Tibial nerve (tissue), 3 donors: Measurements from ENCODE around the gene CA5A.

Experiments used
- CTCF ChIP-seq, 5 experiments: fragments of 200-600 bp in 3 of 5; fragments of 450-650 bp in 2 of 5; sonication (generic) in 3 of 5; IDR thresholded peaks; one replicate each; pipeline ENCODE4 v1.5.1; 2016 to 2019; ENCODE audit warnings: antibody characterized with exemption in 5 of 5, mild to moderate bottlenecking in 3 of 5, moderate library complexity in 2 of 5
- POLR2A ChIP-seq, 2 donors: fragments of 450-650 bp; IDR thresholded peaks; one replicate each; pipeline ENCODE4 v1.6.1; 2017; ENCODE audit warnings: antibody characterized with exemption in 2 of 2, mild to moderate bottlenecking in 2 of 2, moderate library complexity in 2 of 2

GRCh38 chr16:87971933-87972332 lies 35.6 kb upstream of the CA5A start:
- TF ChIP-seq CTCF (IDR thresholded peaks at IDR 0.05) (no peak), POLR2A (IDR thresholded peaks at IDR 0.05) (no peak)
